Stimulated activated CD4-positive, alpha-beta T cell treated with anti-CD3 and anti-CD28 coated beads, Interleukin-1b, Interleukin-23, amount 100 ng/mL, for 24 hours (primary cell): ENCODE data around the gene TSR1.
A peak's percentile ranks its signal among the peaks of the same experiment; 100 is the strongest.

Experiments
- DNase-seq, 4 experiments: peaks; one replicate each; pipeline ENCODE4 v3.0.0-alpha.2; 2020; ENCODE audit warnings: low read depth in 4 of 4, low spot score in 1 of 4

TSR1 gene

GRCh38 chr17:2336215-2336851 is at the start of gene TSR1:
Gene TSR1, minus strand, starts transcription at chr17:2336457. Its CDS starts 30 bp downstream, at chr17:2336427.
- DNase-seq = peak; percentile 66 to 90 (median 82)

GRCh38 chr17:2385240-2386210 is 49.3 kb upstream of the TSR1 start:
- no peak for DNase-seq

GRCh38 chr17:2384439-2385127 is 48.3 kb upstream of the TSR1 start:
- DNase-seq = no peak

GRCh38 chr17:2383628-2384167 is 47.4 kb upstream of the TSR1 start:
- no peak for DNase-seq

- DNase-seq = no peak
Measured at GRCh38 chr17:2380950-2381649, 44.8 kb upstream of the TSR1 start.

GRCh38 chr17:2380226-2380922 is 44.1 kb upstream of the TSR1 start:
- no peak for DNase-seq

- no peak for DNase-seq
Measured at GRCh38 chr17:2379489-2380225, 43.4 kb upstream of the TSR1 start.

- no peak for DNase-seq
Measured at GRCh38 chr17:2378905-2379304, 42.6 kb upstream of the TSR1 start.

- DNase-seq = no peak
Measured at GRCh38 chr17:2377659-2378058, 41.4 kb upstream of the TSR1 start.

GRCh38 chr17:2376107-2376506 is 39.9 kb upstream of the TSR1 start:
- DNase-seq = no peak

GRCh38 chr17:2375406-2375805 is 39.1 kb upstream of the TSR1 start:
- DNase-seq = no peak

- no peak for DNase-seq
Measured at GRCh38 chr17:2374549-2375285, 38.5 kb upstream of the TSR1 start.

- no peak for DNase-seq
Measured at GRCh38 chr17:2373179-2373578, 36.9 kb upstream of the TSR1 start.

GRCh38 chr17:2372681-2373080 is 36.4 kb upstream of the TSR1 start:
- DNase-seq = no peak

GRCh38 chr17:2372180-2372579 is 35.9 kb upstream of the TSR1 start:
- no peak for DNase-seq

GRCh38 chr17:2371183-2372130 is 35.2 kb upstream of the TSR1 start:
- DNase-seq = no peak

GRCh38 chr17:2370211-2370589 is 33.9 kb upstream of the TSR1 start:
- no peak for DNase-seq
